Measurements from ENCODE around the gene NTM.

The NTM gene

GRCh38 chr11:131464461-131464860 is 94.0 kb downstream of the NTM start:
- FAIRE-seq: no peak
- no peak for TF ChIP-seq SPI1 (IDR thresholded peaks at IDR 0.05; ENCODE audit: low read depth, low read length)
- TF ChIP-seq PAX5 (IDR thresholded peaks at IDR 0.05; ENCODE audit: insufficient read depth, low read length, severe bottlenecking): no peak
- TF ChIP-seq TAF1 (IDR thresholded peaks at IDR 0.05; ENCODE audit: low read depth, low read length): no peak
- no peak for TF ChIP-seq POLR2AphosphoS5 (IDR thresholded peaks at IDR 0.05; ENCODE audit: low read depth, low read length)
- no peak for TF ChIP-seq POU2F2 (IDR thresholded peaks at IDR 0.05; ENCODE audit: low read depth, low read length)
- no peak for TF ChIP-seq POLR2A (IDR thresholded peaks at IDR 0.05; ENCODE audit: low read depth, low read length)
- DNase-seq (ENCODE audit: insufficient read length, low spot score): no peak

GRCh38 chr11:131465039-131465438 is 94.6 kb downstream of the NTM start:
- TF ChIP-seq PAX5 (IDR thresholded peaks at IDR 0.05; ENCODE audit: insufficient read depth, low read length, severe bottlenecking): no peak
- no peak for DNase-seq (ENCODE audit: insufficient read length, low spot score)
- FAIRE-seq: no peak

- no peak for TF ChIP-seq SPI1 (IDR thresholded peaks at IDR 0.05; ENCODE audit: low read depth, low read length)
- TF ChIP-seq POLR2AphosphoS5 (IDR thresholded peaks at IDR 0.05; ENCODE audit: low read depth, low read length): no peak
- TF ChIP-seq TAF1 (IDR thresholded peaks at IDR 0.05; ENCODE audit: low read depth, low read length): no peak
- no peak for TF ChIP-seq POLR2A (IDR thresholded peaks at IDR 0.05; ENCODE audit: low read depth, low read length)
- TF ChIP-seq POU2F2 (IDR thresholded peaks at IDR 0.05; ENCODE audit: low read depth, low read length): no peak
- TF ChIP-seq PAX5 (IDR thresholded peaks at IDR 0.05; ENCODE audit: insufficient read depth, low read length, severe bottlenecking): no peak
- FAIRE-seq (no peak), DNase-seq (ENCODE audit: insufficient read length, low spot score) (no peak)
Observed at GRCh38 chr11:131465746-131466145, 95.3 kb downstream of the NTM start.

- no peak for FAIRE-seq
- no peak for DNase-seq (ENCODE audit: insufficient read length, low spot score)
- TF ChIP-seq SPI1 (IDR thresholded peaks at IDR 0.05; ENCODE audit: low read depth, low read length) (no peak), TAF1 (IDR thresholded peaks at IDR 0.05; ENCODE audit: low read depth, low read length) (no peak), POU2F2 (IDR thresholded peaks at IDR 0.05; ENCODE audit: low read depth, low read length) (no peak), PAX5 (IDR thresholded peaks at IDR 0.05; ENCODE audit: insufficient read depth, low read length, severe bottlenecking) (no peak), POLR2A (IDR thresholded peaks at IDR 0.05; ENCODE audit: low read depth, low read length) (no peak), POLR2AphosphoS5 (IDR thresholded peaks at IDR 0.05; ENCODE audit: low read depth, low read length) (no peak)
Observed at GRCh38 chr11:131467645-131468394, 97.4 kb downstream of the NTM start.

GRCh38 chr11:131468565-131468964 is 98.2 kb downstream of the NTM start:
- FAIRE-seq (no peak), DNase-seq (ENCODE audit: insufficient read length, low spot score) (no peak)
- no peak for TF ChIP-seq POU2F2 (IDR thresholded peaks at IDR 0.05; ENCODE audit: low read depth, low read length)
- no peak for TF ChIP-seq POLR2AphosphoS5 (IDR thresholded peaks at IDR 0.05; ENCODE audit: low read depth, low read length)
- no peak for TF ChIP-seq POLR2A (IDR thresholded peaks at IDR 0.05; ENCODE audit: low read depth, low read length)
- TF ChIP-seq SPI1 (IDR thresholded peaks at IDR 0.05; ENCODE audit: low read depth, low read length): no peak
- TF ChIP-seq TAF1 (IDR thresholded peaks at IDR 0.05; ENCODE audit: low read depth, low read length): no peak
- TF ChIP-seq PAX5 (IDR thresholded peaks at IDR 0.05; ENCODE audit: insufficient read depth, low read length, severe bottlenecking): no peak

GRCh38 chr11:131470216-131470925 is 100.0 kb downstream of the NTM start:
- FAIRE-seq: no peak
- TF ChIP-seq PAX5 (IDR thresholded peaks at IDR 0.05; ENCODE audit: insufficient read depth, low read length, severe bottlenecking) (no peak), POU2F2 (IDR thresholded peaks at IDR 0.05; ENCODE audit: low read depth, low read length) (no peak), TAF1 (IDR thresholded peaks at IDR 0.05; ENCODE audit: low read depth, low read length) (no peak), SPI1 (IDR thresholded peaks at IDR 0.05; ENCODE audit: low read depth, low read length) (no peak), POLR2A (IDR thresholded peaks at IDR 0.05; ENCODE audit: low read depth, low read length) (no peak), POLR2AphosphoS5 (IDR thresholded peaks at IDR 0.05; ENCODE audit: low read depth, low read length) (no peak)
- no peak for DNase-seq (ENCODE audit: insufficient read length, low spot score)

GRCh38 chr11:131471976-131472375 is 101.6 kb downstream of the NTM start:
- no peak for DNase-seq (ENCODE audit: insufficient read length, low spot score)
- TF ChIP-seq POLR2AphosphoS5 (IDR thresholded peaks at IDR 0.05; ENCODE audit: low read depth, low read length): no peak
- no peak for TF ChIP-seq PAX5 (IDR thresholded peaks at IDR 0.05; ENCODE audit: insufficient read depth, low read length, severe bottlenecking)
- no peak for TF ChIP-seq TAF1 (IDR thresholded peaks at IDR 0.05; ENCODE audit: low read depth, low read length)
- no peak for TF ChIP-seq POLR2A (IDR thresholded peaks at IDR 0.05; ENCODE audit: low read depth, low read length)
- no peak for TF ChIP-seq POU2F2 (IDR thresholded peaks at IDR 0.05; ENCODE audit: low read depth, low read length)
- no peak for TF ChIP-seq SPI1 (IDR thresholded peaks at IDR 0.05; ENCODE audit: low read depth, low read length)
- FAIRE-seq: no peak

- no peak for FAIRE-seq
- TF ChIP-seq POLR2AphosphoS5 (IDR thresholded peaks at IDR 0.05; ENCODE audit: low read depth, low read length): no peak
- TF ChIP-seq SPI1 (IDR thresholded peaks at IDR 0.05; ENCODE audit: low read depth, low read length): peak; percentile 16; the same call in 1 of the 2 replicates
- no peak for DNase-seq (ENCODE audit: insufficient read length, low spot score)
Observed at GRCh38 chr11:131474947-131475346, 104.5 kb downstream of the NTM start.

GRCh38 chr11:131476266-131476665 is 105.9 kb downstream of the NTM start:
- FAIRE-seq (no peak), DNase-seq (ENCODE audit: insufficient read length, low spot score) (no peak)
- TF ChIP-seq SPI1 (IDR thresholded peaks at IDR 0.05; ENCODE audit: low read depth, low read length) (no peak), POLR2AphosphoS5 (IDR thresholded peaks at IDR 0.05; ENCODE audit: low read depth, low read length) (no peak)

- no peak for DNase-seq (ENCODE audit: insufficient read length, low spot score)
- no peak for FAIRE-seq
- TF ChIP-seq POLR2AphosphoS5 (IDR thresholded peaks at IDR 0.05; ENCODE audit: low read depth, low read length) (no peak), SPI1 (IDR thresholded peaks at IDR 0.05; ENCODE audit: low read depth, low read length) (no peak), POU2F2 (IDR thresholded peaks at IDR 0.05; ENCODE audit: low read depth, low read length) (no peak), PAX5 (IDR thresholded peaks at IDR 0.05; ENCODE audit: insufficient read depth, low read length, severe bottlenecking) (no peak), POLR2A (IDR thresholded peaks at IDR 0.05; ENCODE audit: low read depth, low read length) (no peak), TAF1 (IDR thresholded peaks at IDR 0.05; ENCODE audit: low read depth, low read length) (no peak)
Observed at GRCh38 chr11:131478341-131478740, 107.9 kb downstream of the NTM start.

Data from GM12891 (cell line).